Neuronal stem cell (in vitro differentiated cells): ENCODE results near the gene PAK2.

Experiments
- DNase-seq: peaks from one replicate; pipeline ENCODE4 v3.0.0-alpha.2; 2013; ENCODE audit warnings: low spot score
- H2AFZ ChIP-seq: one replicate; pipeline ENCODE4 v1.6.1; 2013; ENCODE audit warnings: mild to moderate bottlenecking, low read length, inconsistent platforms
- H2AK5ac ChIP-seq: 2 replicates; pipeline ENCODE4 v1.6.1; 2013; ENCODE audit warnings: low read depth, mild to moderate bottlenecking, inconsistent platforms, low read length, moderate library complexity, mixed read lengths
- H2BK120ac ChIP-seq: 2 replicates; pipeline ENCODE4 v1.6.1; 2013; ENCODE audit warnings: low read depth, mild to moderate bottlenecking, inconsistent platforms, low read length, moderate library complexity, mixed read lengths
- H2BK12ac ChIP-seq: one replicate; pipeline ENCODE4 v1.6.1; 2013; ENCODE audit warnings: low read length, inconsistent platforms
- H2BK15ac ChIP-seq: 2 replicates; pipeline ENCODE4 v1.6.1; 2013; ENCODE audit warnings: mild to moderate bottlenecking, low read length, inconsistent platforms, mixed read lengths
- H2BK5ac ChIP-seq: one replicate; pipeline ENCODE4 v1.6.1; 2013; ENCODE audit warnings: inconsistent platforms, mild to moderate bottlenecking, low read length, moderate library complexity
- H3K14ac ChIP-seq: one replicate; pipeline ENCODE4 v1.6.1; 2013; ENCODE audit warnings: low read length, inconsistent platforms
- H3K18ac ChIP-seq: 2 replicates; pipeline ENCODE4 v1.6.1; 2013; ENCODE audit warnings: low read length, inconsistent platforms
- H3K23ac ChIP-seq: 2 replicates; pipeline ENCODE4 v1.6.1; 2013; ENCODE audit warnings: low read depth, mild to moderate bottlenecking, mixed read lengths, low read length, inconsistent platforms; ENCODE audit not compliant: poor library complexity
- H3K27ac ChIP-seq: replicated peaks from 3 replicates; pipeline ENCODE4 v1.5.1; 2013; ENCODE audit warnings: low read length, inconsistent platforms
- H3K27me3 ChIP-seq, 3 experiments: 2 replicates each; pipeline ENCODE4 v1.6.1; 2013; ENCODE audit warnings: low read length in 3 of 3, mild to moderate bottlenecking in 2 of 3, inconsistent platforms in 1 of 3, low read depth in 1 of 3, mixed read lengths in 1 of 3, moderate library complexity in 1 of 3; ENCODE audit not compliant: control insufficient read depth in 3 of 3, insufficient read depth in 3 of 3
- H3K36me3 ChIP-seq, 2 donors: replicated peaks in 1 of 2; 2 replicates each; pipeline ENCODE4 v1.6.1; 2013; ENCODE audit warnings: low read length in 2 of 2; ENCODE audit not compliant: control insufficient read depth in 2 of 2, insufficient read depth in 2 of 2
- H3K4ac ChIP-seq: 2 replicates; pipeline ENCODE4 v1.6.1; 2013; ENCODE audit warnings: inconsistent platforms, mild to moderate bottlenecking, low read length, moderate library complexity
- H3K4me1 ChIP-seq, 2 donors: 1 replicate in 1 of 2; 2 replicates in 1 of 2; pipeline ENCODE4 v1.6.1; 2013; ENCODE audit warnings: low read length in 2 of 2, low read depth in 1 of 2; ENCODE audit not compliant: control insufficient read depth in 2 of 2, insufficient read depth in 1 of 2
- H3K4me2 ChIP-seq: one replicate; pipeline ENCODE4 v1.6.1; 2013; ENCODE audit warnings: mild to moderate bottlenecking, low read length, inconsistent platforms; ENCODE audit not compliant: insufficient read depth, poor library complexity, severe bottlenecking
- H3K4me3 ChIP-seq, 2 donors: 2 replicates each; pipeline ENCODE4 v1.5.1; 2013; ENCODE audit warnings: low read length in 2 of 2, mild to moderate bottlenecking in 2 of 2, inconsistent platforms in 1 of 2, moderate library complexity in 1 of 2
- H3K79me1 ChIP-seq: one replicate; pipeline ENCODE4 v1.6.1; 2013; ENCODE audit warnings: low read depth, mild to moderate bottlenecking, inconsistent platforms, low read length, moderate library complexity
- H3K9ac ChIP-seq: one replicate; pipeline ENCODE4 v1.6.1; 2013; ENCODE audit warnings: mild to moderate bottlenecking, low read depth, low read length, inconsistent platforms; ENCODE audit not compliant: poor library complexity
- H3K9me3 ChIP-seq, 2 donors: replicated peaks in 1 of 2; 2 replicates each; pipeline versions ENCODE3 to v1.6.1; 2013; ENCODE audit warnings: low read length in 2 of 2, mild to moderate bottlenecking in 2 of 2, inconsistent platforms in 1 of 2, low read depth in 1 of 2, mixed read lengths in 1 of 2, moderate library complexity in 1 of 2; ENCODE audit not compliant: control insufficient read depth in 2 of 2, insufficient read depth in 1 of 2
- H4K8ac ChIP-seq: one replicate; pipeline ENCODE4 v1.6.1; 2013; ENCODE audit warnings: low read depth, mild to moderate bottlenecking, inconsistent platforms, low read length, moderate library complexity
- H4K91ac ChIP-seq: one replicate; pipeline ENCODE4 v1.6.1; 2013; ENCODE audit warnings: low read length, low read depth, mild to moderate bottlenecking, inconsistent platforms; ENCODE audit not compliant: poor library complexity
- WGBS, 2 donors: extraction: QIAGEN DNeasy Blood & Tissue Kit; methylation state at CpG; one replicate each; pipeline ENCODE4 v1.1.7; 2013; ENCODE audit warnings: missing lambda C conversion rate in 2 of 2, mixed read lengths in 1 of 2; ENCODE audit not compliant: insufficient read length in 2 of 2, insufficient replicate concordance in 1 of 2; ENCODE audit errors: extremely low coverage in 2 of 2; 5-methylcytosine and 5-hydroxymethylcytosine counted together

PAK2 gene

DNA sequence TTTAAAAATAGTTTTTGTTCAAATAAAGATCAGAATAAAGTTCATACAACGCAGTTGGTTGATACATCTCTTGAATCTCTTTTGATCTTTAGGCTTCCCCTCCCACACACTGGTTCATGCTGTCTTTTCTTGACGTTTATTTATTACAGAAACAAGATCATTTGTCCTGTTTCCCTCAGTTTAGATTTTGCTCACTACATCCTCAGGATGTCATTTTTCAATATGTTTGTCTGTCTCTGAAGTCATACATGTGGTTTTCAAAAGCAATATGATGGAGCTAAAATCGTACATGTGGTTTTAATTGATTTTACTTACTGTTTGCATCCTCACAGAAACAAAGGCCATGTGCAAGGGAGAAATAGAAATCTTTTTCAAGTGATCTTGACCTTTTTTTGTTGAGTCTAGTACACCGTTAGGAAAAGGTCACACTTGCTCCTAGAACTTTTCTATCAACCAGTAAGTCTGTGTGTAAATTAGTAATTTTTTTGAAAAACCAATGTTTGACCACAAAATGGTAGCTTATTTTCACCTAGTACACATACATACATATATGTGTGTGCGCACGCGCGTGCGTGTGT, 64.3 kb downstream of the PAK2 start:
- Histone ChIP-seq H3K27ac (no peak overlapping the region), H3K36me3 (peaks cover 14 to 79% of the 10 kb centered on the region in 2 donors)

DNA sequence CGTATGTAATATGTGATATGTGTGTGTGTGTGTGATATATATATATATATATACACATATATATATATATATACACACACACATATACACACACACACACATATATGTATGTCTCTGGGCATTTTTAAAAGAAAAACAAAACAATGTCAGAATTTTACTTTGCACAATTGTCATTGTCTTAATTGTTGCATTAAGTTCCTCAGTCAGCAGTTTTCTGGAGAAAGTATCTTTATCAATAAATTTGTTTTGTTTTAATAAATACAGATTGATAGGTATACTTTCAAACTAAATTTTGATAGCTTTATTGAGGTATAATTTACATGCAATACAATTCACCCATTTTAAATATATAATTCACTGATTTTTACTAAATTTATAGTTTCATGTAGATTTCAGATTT, 65.1 kb downstream of the PAK2 start:
- Histone ChIP-seq H3K18ac (no peak overlapping the region), H3K36me3 (peaks cover 14 to 79% of the 10 kb centered on the region in 2 donors), H4K8ac (no peak overlapping the region), H3K4me1 (no peaks in the 10 kb centered on the region), H3K27me3 (no peaks in the 10 kb centered on the region), H3K9ac (no peak overlapping the region), H2AK5ac (no peak overlapping the region), H2BK15ac (no peak overlapping the region), H3K14ac (no peak overlapping the region), H3K27ac (no peak overlapping the region), H2BK12ac (no peak overlapping the region), H3K4me2 (no peak overlapping the region), H3K4ac (no peak overlapping the region), H2AFZ (no peak overlapping the region), H3K23ac (no peak overlapping the region), H2BK5ac (no peak overlapping the region), H3K79me1 (no peaks in the 10 kb centered on the region), H3K4me3 (no peak overlapping the region), H2BK120ac (no peak overlapping the region), H4K91ac (no peak overlapping the region), H3K9me3 (peaks cover 0 to 2% of the 10 kb centered on the region in 2 donors)
- no peak for DNase-seq
- no CpG with 5 or more reads among the region's 1 CpG for WGBS, 2 donors

More for the DNA sequence above, 64.3 kb downstream of the PAK2 start:
- Histone ChIP-seq H2BK12ac (no peak overlapping the region), H2BK5ac (no peak overlapping the region), H3K4me2 (no peak overlapping the region), H2AFZ (no peak overlapping the region), H2BK120ac (no peak overlapping the region), H4K91ac (no peak overlapping the region), H3K79me1 (no peaks in the 10 kb centered on the region), H3K4ac (no peak overlapping the region), H3K23ac (no peak overlapping the region), H3K27me3 (no peaks in the 10 kb centered on the region), H4K8ac (no peak overlapping the region), H3K4me1 (no peaks in the 10 kb centered on the region), H3K9ac (no peak overlapping the region), H2BK15ac (no peak overlapping the region), H3K9me3 (peaks cover 0 to 2% of the 10 kb centered on the region in 2 donors), H3K14ac (no peak overlapping the region), H3K4me3 (no peak overlapping the region), H3K18ac (no peak overlapping the region), H2AK5ac (no peak overlapping the region)
- WGBS, 2 donors = no CpG with 5 or more reads among the region's 9 CpGs
- no peak for DNase-seq

GRCh38 chr3:196810963-196811581, 71.4 kb downstream of the PAK2 start:
- Histone ChIP-seq H3K4me2 (no peak overlapping the region), H4K91ac (no peak overlapping the region), H2BK12ac (no peak overlapping the region), H3K36me3 (peaks cover 16 to 90% of the 10 kb centered on the region in 2 donors), H2AFZ (no peak overlapping the region), H4K8ac (no peak overlapping the region), H3K79me1 (no peaks in the 10 kb centered on the region), H2AK5ac (no peak overlapping the region), H3K9me3 (peaks cover 0 to 2% of the 10 kb centered on the region in 2 donors), H3K4me3 (no peak overlapping the region), H3K18ac (no peak overlapping the region), H2BK120ac (no peak overlapping the region), H3K27ac (no peak overlapping the region), H3K9ac (no peak overlapping the region), H3K23ac (no peak overlapping the region), H2BK5ac (no peak overlapping the region), H3K4me1 (no peaks in the 10 kb centered on the region), H3K4ac (no peak overlapping the region), H3K14ac (no peak overlapping the region), H3K27me3 (no peaks in the 10 kb centered on the region), H2BK15ac (no peak overlapping the region)
- no peak for DNase-seq
- WGBS, 2 donors = no CpG with 5 or more reads among the region's 3 CpGs

DNA sequence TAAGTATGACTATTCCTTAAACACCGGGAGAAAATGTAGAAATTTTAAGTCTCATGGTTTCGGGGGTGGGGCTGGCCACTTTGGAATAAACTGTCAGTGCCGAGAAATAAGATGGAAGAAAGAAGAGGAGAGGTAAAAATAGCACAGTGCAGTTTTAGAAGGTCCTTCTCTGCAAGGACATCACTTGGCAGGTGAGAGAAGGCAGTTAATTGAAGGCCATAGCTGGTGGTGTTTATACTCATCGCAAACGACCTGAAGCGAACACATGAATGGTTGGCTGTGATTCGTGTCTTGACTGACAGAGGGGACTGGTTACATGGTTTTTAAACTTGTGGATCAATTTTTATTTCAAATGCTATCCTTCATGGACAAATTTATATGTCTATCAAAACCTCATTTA, 73.2 kb downstream of the PAK2 start:
- no peak overlapping the region for H3K4me3 ChIP-seq
- no peak for DNase-seq
- H3K4me2 ChIP-seq = no peak overlapping the region
- H2BK120ac ChIP-seq = no peak overlapping the region
- H4K91ac ChIP-seq = no peak overlapping the region
- no peak overlapping the region for H2BK12ac ChIP-seq
- H2BK15ac ChIP-seq = no peak overlapping the region
- H3K79me1 ChIP-seq = no peaks in the 10 kb centered on the region
- no peak overlapping the region for H3K4ac ChIP-seq
- H3K9me3 ChIP-seq = no peaks in the 10 kb centered on the region
- WGBS, 2 donors = no CpG with 5 or more reads among the region's 7 CpGs
- H3K36me3 ChIP-seq = peaks cover 7 to 89% of the 10 kb centered on the region in 2 donors
- H2AK5ac ChIP-seq = no peak overlapping the region
- no peak overlapping the region for H3K23ac ChIP-seq
- no peak overlapping the region for H3K14ac ChIP-seq
- no peak overlapping the region for H3K9ac ChIP-seq
- no peaks in the 10 kb centered on the region for H3K4me1 ChIP-seq
- H4K8ac ChIP-seq = no peak overlapping the region
- H3K18ac ChIP-seq = no peak overlapping the region
- H3K27me3 ChIP-seq = no peaks in the 10 kb centered on the region
- no peak overlapping the region for H3K27ac ChIP-seq
- no peak overlapping the region for H2BK5ac ChIP-seq
- no peak overlapping the region for H2AFZ ChIP-seq
